HG03439 (cell line): ENCODE results near the gene TMEM121B.

ENCODE experiments used
- ATAC-seq: cut with Tn5 transposase; IDR thresholded peaks from one replicate; pipeline ENCODE4 v1.9.1; 2021; ENCODE audit warnings: mild to moderate bottlenecking, moderate library complexity; ENCODE audit not compliant: unreplicated experiment

Gene TMEM121B

GRCh38 chr22:17112491-17113042, 8.6 kb downstream of the TMEM121B start:
- no peak for ATAC-seq

DNA sequence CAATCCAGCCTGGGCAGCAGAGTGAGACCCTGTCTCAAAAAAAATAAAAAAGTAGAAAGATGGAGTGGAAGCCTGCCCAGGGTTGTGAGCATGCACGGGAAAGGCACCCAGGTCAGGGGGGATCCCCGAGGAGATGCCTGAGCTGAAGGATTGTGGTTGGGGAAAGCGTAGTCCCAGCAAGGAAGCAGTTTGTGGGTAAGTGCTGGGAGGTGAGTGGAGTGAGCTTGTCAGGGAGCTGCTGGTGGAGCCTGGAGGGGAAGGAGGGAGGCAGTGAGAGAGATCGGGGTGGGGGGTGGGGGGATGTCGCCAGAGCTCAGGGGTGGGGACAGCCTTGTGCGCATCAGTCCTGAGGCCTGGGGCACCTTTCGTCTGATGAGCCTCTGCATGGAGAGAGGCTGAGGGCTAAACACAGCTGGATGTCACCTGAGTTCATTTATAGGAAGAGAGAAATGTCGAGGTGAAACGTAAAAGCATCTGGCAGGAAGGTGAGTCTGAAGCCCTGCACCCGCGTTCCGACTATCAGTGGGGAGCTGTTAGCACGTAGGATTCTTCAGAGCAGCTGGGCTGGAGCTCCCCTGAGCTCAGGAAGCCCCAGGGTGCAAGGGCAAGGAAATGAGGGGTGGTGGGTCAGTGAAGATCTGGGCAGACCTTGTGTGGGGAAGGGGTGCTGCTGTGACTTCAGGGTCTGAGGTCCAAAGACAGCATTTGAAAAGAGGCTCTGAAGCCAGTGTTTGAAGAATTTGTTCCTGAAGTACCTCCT, 10.2 kb downstream of the TMEM121B start:
- no peak for ATAC-seq

GRCh38 chr22:17109976-17110375, 11.2 kb downstream of the TMEM121B start:
- no peak for ATAC-seq

GRCh38 chr22:17109113-17109865, 11.9 kb downstream of the TMEM121B start:
- ATAC-seq: no peak

- no peak for ATAC-seq
Observed at GRCh38 chr22:17108256-17109112, 12.7 kb downstream of the TMEM121B start.

DNA sequence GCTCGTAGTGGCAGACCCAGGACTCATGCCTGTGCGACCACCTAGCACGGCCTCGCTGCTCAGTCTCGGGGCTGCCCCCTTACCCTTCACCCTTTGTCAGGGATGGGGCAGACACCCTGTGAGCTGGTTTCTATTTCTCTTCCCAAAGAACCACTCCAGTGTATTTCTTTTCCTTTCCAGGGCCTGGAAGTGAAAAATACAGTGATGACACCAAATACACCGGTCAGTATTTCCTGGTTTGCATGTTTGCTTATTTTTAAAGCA, 13.7 kb downstream of the TMEM121B start:
- no peak for ATAC-seq

- no peak for ATAC-seq
Observed at GRCh38 chr22:17106785-17107546, 14.2 kb downstream of the TMEM121B start.

DNA sequence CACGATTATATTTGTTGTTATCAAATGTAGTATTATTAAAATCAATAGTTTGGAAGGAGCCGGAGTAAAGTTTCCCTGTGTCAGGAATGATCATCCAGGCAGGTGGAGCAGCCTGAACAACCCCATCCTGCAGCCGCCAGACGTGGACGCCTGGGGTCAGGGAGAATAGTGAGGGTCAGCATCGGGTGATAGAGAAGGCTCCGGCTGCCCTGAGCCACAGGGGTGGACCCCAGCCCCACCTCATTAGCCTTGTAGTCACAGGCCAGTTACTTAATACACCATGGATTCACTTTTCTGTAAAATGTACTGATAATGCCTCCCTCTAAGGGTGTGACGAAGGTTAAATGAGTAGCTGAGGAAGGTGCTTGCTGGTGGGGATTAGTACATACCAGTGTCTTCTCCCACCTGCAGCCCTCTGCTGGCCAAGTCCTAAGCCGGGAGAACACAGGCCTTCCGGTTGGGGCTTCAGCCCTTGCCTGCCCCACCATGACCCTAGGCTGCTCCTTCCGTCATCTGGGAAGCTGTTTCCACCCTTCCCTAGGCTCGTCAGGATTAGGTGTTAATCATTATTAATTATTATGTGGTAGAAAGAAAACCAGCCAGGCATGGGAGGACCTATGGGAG, 14.9 kb downstream of the TMEM121B start:
- ATAC-seq: no peak

GRCh38 chr22:17105143-17106129, 15.7 kb downstream of the TMEM121B start:
- no peak for ATAC-seq

GRCh38 chr22:17104336-17104935, 16.7 kb downstream of the TMEM121B start:
- no peak for ATAC-seq

DNA sequence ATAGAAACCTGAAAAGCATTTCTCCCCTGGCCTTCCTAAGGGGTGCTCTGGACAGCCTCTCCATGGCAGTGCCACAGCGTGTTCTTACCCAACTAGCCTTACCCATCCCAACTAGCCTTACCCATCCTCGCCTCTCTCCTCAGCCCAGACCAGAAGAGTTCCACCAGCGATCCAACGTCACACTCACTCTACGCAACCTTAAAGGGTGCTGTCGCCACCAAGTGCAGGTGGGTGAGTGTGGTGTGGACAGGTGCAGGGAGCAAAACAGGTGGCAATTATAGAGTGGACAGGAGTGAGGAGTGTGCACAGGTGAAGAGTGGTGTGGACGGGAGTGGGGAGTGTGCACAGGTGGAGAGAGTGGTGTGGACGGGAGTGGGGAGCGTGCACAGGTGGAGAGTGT, 17.8 kb downstream of the TMEM121B start:
- no peak for ATAC-seq

DNA sequence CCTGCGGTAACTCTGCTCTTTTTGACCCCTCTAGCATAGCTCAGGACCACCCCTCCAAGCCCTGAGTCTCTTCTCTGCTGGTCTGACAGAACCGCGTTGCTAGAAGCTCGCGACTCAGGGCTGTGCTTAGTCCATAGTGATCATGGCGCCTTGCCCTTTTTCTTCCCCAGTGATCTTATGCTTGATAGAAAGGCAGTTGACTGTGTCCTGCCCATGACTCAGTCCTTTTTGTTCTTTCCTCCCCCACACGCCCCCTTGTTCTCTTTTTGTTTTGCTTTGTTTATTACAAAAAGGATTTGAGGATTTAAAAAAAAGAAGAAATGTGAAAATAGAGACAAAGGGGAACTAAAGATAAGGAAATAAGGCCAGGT, 18.9 kb downstream of the TMEM121B start:
- ATAC-seq: no peak

GRCh38 chr22:17101475-17102296, 19.5 kb downstream of the TMEM121B start:
- no peak for ATAC-seq

- ATAC-seq: no peak
Observed at GRCh38 chr22:17100621-17101020, 20.5 kb downstream of the TMEM121B start.

GRCh38 chr22:17098379-17098819, 22.8 kb downstream of the TMEM121B start:
- no peak for ATAC-seq

- ATAC-seq: no peak
Observed at GRCh38 chr22:17097701-17098100, 23.5 kb downstream of the TMEM121B start.

GRCh38 chr22:17097062-17097461, 24.1 kb downstream of the TMEM121B start:
- no peak for ATAC-seq

DNA sequence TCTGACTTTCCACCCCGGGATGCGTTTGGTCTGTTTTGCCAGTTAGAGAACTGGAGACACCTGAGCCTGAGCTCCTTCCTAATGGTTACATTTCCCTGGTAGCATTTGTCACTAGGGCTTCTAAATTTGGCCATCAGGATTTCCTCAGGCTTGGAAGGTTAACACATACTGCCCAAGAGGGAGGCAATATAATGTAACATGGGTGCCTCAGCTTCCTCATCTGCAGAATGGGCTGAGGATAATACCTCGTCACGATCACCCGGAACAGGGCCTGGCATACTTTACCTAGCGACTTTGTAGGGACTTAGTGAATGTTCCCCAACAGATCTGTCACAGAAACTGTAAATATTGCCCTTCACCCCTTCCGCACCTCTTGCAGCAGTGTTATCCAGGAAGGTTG, 25.1 kb downstream of the TMEM121B start:
- ATAC-seq: no peak
